Transverse colon (tissue), 4 donors: Measurements from ENCODE around the gene ACTR8. TPM values are rescaled to one million over a fixed set of nuclear protein-coding genes. Genes with fewer than 3 reads are reported as not detected.

Source experiments
- DNase-seq: peaks from one replicate; pipeline ENCODE4 v3.0.0-alpha.2; 2019
- H3K27ac ChIP-seq, 4 donors: fragments of 200-600 bp; sonication (generic); 2 replicates each; pipeline ENCODE4 v1.5.1; 2016 to 2018; ENCODE audit warnings: inconsistent platforms in 4 of 4
- H3K27me3 ChIP-seq: fragments of 200-600 bp; sonication (generic); 2 replicates; pipeline ENCODE4 v1.5.1; 2017; ENCODE audit warnings: inconsistent platforms
- H3K36me3 ChIP-seq, 4 donors: fragments of 200-600 bp; sonication (generic); 2 replicates each; pipeline ENCODE4 v1.5.1; 2017 to 2019; ENCODE audit warnings: inconsistent platforms in 4 of 4
- H3K4me1 ChIP-seq, 4 donors: fragments of 200-600 bp; sonication (generic); 2 replicates each; pipeline ENCODE4 v1.5.1; 2017 to 2020; ENCODE audit warnings: inconsistent platforms in 4 of 4
- H3K4me3 ChIP-seq, 4 donors: fragments of 200-600 bp; sonication (generic); 1 replicate in 1 of 4; 2 replicates in 3 of 4; pipeline versions ENCODE4 v1.5.1 to v1.6.1; 2017 to 2019; ENCODE audit warnings: inconsistent platforms in 4 of 4
- H3K9me3 ChIP-seq, 2 donors: fragments of 200-600 bp; sonication (generic); 2 replicates each; pipeline ENCODE4 v1.5.1; 2017 to 2019; ENCODE audit warnings: inconsistent platforms in 2 of 2
- EP300 ChIP-seq: sonication (generic); formaldehyde crosslinking; IDR thresholded peaks from one replicate; pipeline ENCODE4 v1.6.1; 2017; ENCODE audit warnings: antibody characterized with exemption, low read depth
- POLR2A ChIP-seq: fragments of 450-650 bp; IDR thresholded peaks from one replicate; pipeline ENCODE4 v1.6.1; 2016; ENCODE audit warnings: antibody characterized with exemption, mild to moderate bottlenecking, moderate library complexity
- POLR2AphosphoS5 ChIP-seq, 3 donors: sonication (generic); formaldehyde crosslinking; IDR thresholded peaks; one replicate each; pipeline ENCODE4 v1.6.1; 2016; ENCODE audit warnings: antibody characterized with exemption in 3 of 3
- WGBS, 2 donors: methylation state at CpG; one replicate each; pipeline ENCODE4 v1.1.5; 2018; ENCODE audit warnings: low coverage in 1 of 2; 5-methylcytosine and 5-hydroxymethylcytosine counted together
- in situ Hi-C, 4 donors: fragments of 200-750 bp; cut with MboI; loops; one replicate each; pipeline versions ENCODE4 v1.15.0 to v1.15.1; 2017; ENCODE audit warnings: low sequenced_read_pairs in 3 of 4, low pct_ligation_motif_present in 1 of 4, low pct_unique_long_range_greater_than_20kb in 1 of 4
- intact Hi-C: fragments of 100-400 bp; cut with DNase I; formaldehyde crosslinking; loops from one replicate; pipeline ENCODE4 v1.15.1; 2023; ENCODE audit warnings: low total_unique reads
- total RNA-seq, 4 donors: library from RNA; depleted of rRNA; stranded (reverse); fragments of >200 nt; gene quantifications; one replicate each; pipeline ENCODE4 v1.1.0, GENCODE V29; 2016
- TF ChIP-seq, protein P1 (sequence below), 5 experiments: fragments of 200-600 bp in 3 of 5; fragments of 450-650 bp in 2 of 5; sonication (generic) in 3 of 5; IDR thresholded peaks; 1 replicate in 2 of 5; 2 replicates in 3 of 5; pipeline ENCODE4 v1.5.1; 2016 to 2017; ENCODE audit warnings: antibody characterized with exemption in 5 of 5, inconsistent platforms in 3 of 5, mild to moderate bottlenecking in 2 of 5, moderate library complexity in 1 of 5

ACTR8 gene
- total RNA-seq, 4 donors from 2014 or later: 23.2 to 31.8 (median 28.7) TPM

DNA sequence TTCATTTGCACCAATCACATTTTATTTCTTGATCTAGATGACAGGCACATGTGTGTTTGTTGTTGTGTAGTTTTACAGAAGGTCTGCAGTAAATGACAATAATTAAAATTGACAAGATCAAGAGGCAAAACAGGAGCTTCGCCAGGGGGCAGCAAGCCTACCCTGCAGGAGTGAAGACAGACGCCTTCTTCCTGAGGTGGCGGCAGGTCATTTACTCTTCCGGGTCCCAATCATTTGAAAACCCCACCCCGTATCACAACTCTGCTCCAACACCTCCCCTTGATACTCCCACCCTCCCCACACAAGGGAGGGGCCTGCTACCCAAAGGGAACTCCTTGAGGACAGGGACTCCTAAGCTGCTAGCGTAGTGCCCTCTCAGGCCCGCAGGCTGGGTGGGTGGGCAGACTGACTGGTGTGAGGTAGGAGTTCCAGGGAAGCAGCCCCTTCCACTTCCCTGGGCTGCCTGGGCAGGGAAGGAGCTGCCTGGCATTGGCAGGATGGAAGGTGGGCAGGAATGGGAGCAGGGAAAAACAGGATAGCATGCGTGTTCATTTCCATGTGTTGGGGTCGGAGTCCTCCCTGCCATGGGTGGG is 48.8 kb downstream of the ACTR8 start:
- in situ Hi-C loops (no loop called here), intact Hi-C loops (no loop called here)
- TF ChIP-seq, protein P1, sequence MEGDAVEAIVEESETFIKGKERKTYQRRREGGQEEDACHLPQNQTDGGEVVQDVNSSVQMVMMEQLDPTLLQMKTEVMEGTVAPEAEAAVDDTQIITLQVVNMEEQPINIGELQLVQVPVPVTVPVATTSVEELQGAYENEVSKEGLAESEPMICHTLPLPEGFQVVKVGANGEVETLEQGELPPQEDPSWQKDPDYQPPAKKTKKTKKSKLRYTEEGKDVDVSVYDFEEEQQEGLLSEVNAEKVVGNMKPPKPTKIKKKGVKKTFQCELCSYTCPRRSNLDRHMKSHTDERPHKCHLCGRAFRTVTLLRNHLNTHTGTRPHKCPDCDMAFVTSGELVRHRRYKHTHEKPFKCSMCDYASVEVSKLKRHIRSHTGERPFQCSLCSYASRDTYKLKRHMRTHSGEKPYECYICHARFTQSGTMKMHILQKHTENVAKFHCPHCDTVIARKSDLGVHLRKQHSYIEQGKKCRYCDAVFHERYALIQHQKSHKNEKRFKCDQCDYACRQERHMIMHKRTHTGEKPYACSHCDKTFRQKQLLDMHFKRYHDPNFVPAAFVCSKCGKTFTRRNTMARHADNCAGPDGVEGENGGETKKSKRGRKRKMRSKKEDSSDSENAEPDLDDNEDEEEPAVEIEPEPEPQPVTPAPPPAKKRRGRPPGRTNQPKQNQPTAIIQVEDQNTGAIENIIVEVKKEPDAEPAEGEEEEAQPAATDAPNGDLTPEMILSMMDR (IDR thresholded peaks at IDR 0.05): no peak
- TF ChIP-seq POLR2A (no peak), POLR2AphosphoS5 (IDR thresholded peaks at IDR 0.05) (no peak), EP300 (no peak)
- no peaks in the 10 kb centered on the region for H3K27me3 ChIP-seq
- no peaks in the 10 kb centered on the region for H3K36me3 ChIP-seq
- H3K9me3 ChIP-seq: no peaks in the 10 kb centered on the region
- no peak for DNase-seq
- H3K27ac ChIP-seq: no peak overlapping the region
- H3K4me1 ChIP-seq: peaks cover 0 to 10% (median 0%) of the 10 kb centered on the region in 4 donors
- no peak overlapping the region for H3K4me3 ChIP-seq
- WGBS, 2 donors: 89 to 95% methylated on average over 4 to 9 of the region's 9 CpGs

DNA sequence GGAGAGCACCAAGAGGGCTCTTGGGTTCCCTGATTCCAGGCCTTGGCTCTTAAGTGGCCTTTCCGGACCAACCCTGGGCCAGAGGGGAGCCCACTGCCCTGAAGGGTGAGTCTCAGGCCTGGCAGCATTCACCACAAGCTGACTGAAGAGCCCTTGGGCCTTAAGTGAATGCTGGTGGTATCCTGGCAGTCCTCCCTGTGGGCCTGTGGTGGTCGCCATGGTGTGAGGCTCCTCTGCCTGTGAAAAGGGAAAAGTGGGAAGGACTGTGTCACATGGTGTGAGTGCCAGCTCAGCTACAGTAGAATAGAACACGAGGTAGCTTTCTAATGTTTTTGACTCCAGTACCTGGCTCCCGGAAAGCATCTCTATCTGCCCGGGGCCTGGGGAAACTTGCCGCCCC is 51.0 kb downstream of the ACTR8 start:
- no peak for TF ChIP-seq EP300
- no peak for TF ChIP-seq POLR2A
- TF ChIP-seq, protein P1 (IDR thresholded peaks at IDR 0.05): no peak
- TF ChIP-seq POLR2AphosphoS5 (IDR thresholded peaks at IDR 0.05): no peak
- H3K4me1 ChIP-seq: peaks cover 0 to 10% (median 0%) of the 10 kb centered on the region in 4 donors
- intact Hi-C loops: no loop called here
- no peak for DNase-seq
- in situ Hi-C loops: no loop called here
- no peak overlapping the region for H3K27ac ChIP-seq
- no peaks in the 10 kb centered on the region for H3K9me3 ChIP-seq
- no peaks in the 10 kb centered on the region for H3K27me3 ChIP-seq
- no peaks in the 10 kb centered on the region for H3K36me3 ChIP-seq
- H3K4me3 ChIP-seq: no peak overlapping the region
- WGBS, 2 donors: 91% methylated on average over 6 of the region's 6 CpGs; no CpG with 5 or more reads in 1 of the 2 donors

DNA sequence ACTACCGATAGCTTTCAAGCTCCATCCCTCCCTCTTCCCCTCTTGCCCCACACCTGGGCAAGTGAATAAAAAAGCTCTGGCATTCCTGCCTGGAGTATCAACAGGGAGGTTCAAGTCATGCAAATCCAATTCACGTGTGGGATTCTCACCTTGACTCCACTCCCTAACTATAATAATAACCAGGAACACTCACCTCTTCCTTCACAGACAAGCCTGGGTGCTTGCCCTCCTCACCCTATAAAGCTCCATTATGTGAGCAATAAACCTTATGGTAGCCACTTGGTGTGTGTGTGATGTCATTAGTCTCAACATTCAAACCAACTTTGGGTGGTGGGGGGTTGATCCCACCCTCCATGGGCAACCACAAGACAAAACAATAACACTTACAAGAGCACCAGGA is 52.3 kb downstream of the ACTR8 start:
- intact Hi-C loops (no loop called here), in situ Hi-C loops (no loop called here)
- Histone ChIP-seq H3K27ac (peak overlapping the region in 1 of 4 donors; percentile 26), H3K9me3 (no peaks in the 10 kb centered on the region), H3K4me3 (no peak overlapping the region), H3K27me3 (no peaks in the 10 kb centered on the region), H3K36me3 (no peaks in the 10 kb centered on the region), H3K4me1 (peaks cover 0 to 13% (median 0%) of the 10 kb centered on the region in 4 donors)
- TF ChIP-seq EP300 (no peak), POLR2AphosphoS5 (IDR thresholded peaks at IDR 0.05) (no peak), POLR2A (no peak)
- TF ChIP-seq, protein P1 (IDR thresholded peaks at IDR 0.05): no peak
- no peak for DNase-seq
- WGBS, 2 donors: 20 to 60% methylated on average over 1 to 2 of the region's 2 CpGs

DNA sequence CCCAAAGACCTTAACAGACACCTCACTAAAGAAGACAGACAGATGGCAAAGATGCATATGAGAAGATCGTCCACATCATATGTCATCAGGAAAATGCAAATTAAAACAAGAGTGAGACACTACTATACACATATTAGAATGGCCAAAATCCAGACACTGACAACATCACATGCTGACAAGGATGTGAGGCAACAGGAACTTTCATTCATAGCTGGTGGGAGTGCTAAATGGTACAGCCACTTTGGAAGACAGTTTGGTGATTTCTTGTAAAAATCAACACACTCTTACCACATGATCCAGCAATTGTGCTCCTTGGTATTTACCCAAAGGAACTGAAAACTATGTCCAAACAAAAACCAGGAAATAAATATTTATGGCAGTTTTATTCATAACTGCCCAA is 53.4 kb downstream of the ACTR8 start:
- Histone ChIP-seq H3K9me3 (no peaks in the 10 kb centered on the region), H3K36me3 (no peaks in the 10 kb centered on the region), H3K27ac (no peak overlapping the region), H3K4me3 (no peak overlapping the region), H3K27me3 (no peaks in the 10 kb centered on the region), H3K4me1 (peaks cover 0 to 13% (median 0%) of the 10 kb centered on the region in 4 donors)
- 69 to 79% methylated on average over 1 of the region's 1 CpG for WGBS, 2 donors
- DNase-seq: no peak
- in situ Hi-C loops (no loop called here), intact Hi-C loops (no loop called here)
- TF ChIP-seq POLR2A (no peak), EP300 (no peak), POLR2AphosphoS5 (IDR thresholded peaks at IDR 0.05) (no peak)
- TF ChIP-seq, protein P1 (IDR thresholded peaks at IDR 0.05): no peak
